ENCODE data around the gene SERPINF2.
"Not testable (repeated sequence)": the region's sequence is repeated elsewhere in the genome, so short reads cannot be mapped to it uniquely, and the experiment has no call there.

SERPINF2 gene

DNA sequence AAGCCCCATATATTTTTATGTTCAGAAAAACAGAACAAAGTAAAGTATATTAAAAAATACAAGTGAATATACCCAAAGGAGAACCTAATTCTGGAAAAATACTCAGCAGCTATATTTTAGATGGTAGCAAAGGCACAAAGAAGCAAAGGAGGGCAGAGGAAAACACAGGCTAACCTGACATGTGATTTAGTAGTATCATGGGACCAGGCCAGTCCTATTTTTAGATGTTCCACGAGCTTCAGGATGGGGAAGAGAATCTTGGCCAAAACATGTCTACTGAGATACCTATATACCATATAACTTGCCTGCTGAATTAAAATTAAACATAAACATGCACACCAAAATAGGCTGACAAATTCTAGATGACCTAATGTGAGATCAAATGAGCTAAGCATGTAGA is 54.1 kb downstream of the SERPINF2 start:
- TF ChIP-seq, protein P1, sequence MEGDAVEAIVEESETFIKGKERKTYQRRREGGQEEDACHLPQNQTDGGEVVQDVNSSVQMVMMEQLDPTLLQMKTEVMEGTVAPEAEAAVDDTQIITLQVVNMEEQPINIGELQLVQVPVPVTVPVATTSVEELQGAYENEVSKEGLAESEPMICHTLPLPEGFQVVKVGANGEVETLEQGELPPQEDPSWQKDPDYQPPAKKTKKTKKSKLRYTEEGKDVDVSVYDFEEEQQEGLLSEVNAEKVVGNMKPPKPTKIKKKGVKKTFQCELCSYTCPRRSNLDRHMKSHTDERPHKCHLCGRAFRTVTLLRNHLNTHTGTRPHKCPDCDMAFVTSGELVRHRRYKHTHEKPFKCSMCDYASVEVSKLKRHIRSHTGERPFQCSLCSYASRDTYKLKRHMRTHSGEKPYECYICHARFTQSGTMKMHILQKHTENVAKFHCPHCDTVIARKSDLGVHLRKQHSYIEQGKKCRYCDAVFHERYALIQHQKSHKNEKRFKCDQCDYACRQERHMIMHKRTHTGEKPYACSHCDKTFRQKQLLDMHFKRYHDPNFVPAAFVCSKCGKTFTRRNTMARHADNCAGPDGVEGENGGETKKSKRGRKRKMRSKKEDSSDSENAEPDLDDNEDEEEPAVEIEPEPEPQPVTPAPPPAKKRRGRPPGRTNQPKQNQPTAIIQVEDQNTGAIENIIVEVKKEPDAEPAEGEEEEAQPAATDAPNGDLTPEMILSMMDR (IDR thresholded peaks at IDR 0.05): no peak
- H3K27ac ChIP-seq: peak overlapping the region; percentile 47 to 69
- no peak overlapping the region for H3K4me3 ChIP-seq
- no peak for DNase-seq (ENCODE audit: low spot score)

DNA sequence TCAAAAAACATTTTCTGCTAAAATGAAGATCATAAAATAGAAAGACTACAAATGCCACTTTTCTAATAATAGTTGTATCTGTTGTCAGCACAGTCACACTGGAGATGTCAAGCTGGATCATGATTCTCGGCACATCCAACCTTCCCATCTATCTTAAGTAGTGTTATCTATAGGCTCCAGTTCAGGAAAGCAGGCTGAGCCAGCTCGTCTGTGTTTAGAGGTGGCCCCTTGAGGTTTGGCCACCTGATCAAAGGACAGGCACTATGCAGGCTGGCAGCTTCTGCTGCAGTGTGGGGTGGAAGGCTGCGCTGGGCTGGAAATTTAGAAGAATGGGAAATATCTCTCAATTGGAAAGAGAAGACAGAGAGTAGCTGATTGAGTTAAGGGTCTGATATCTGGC is 54.7 kb downstream of the SERPINF2 start:
- H3K27ac ChIP-seq: peak overlapping the region; percentile 47 to 69
- TF ChIP-seq, protein P1 (IDR thresholded peaks at IDR 0.05): no peak
- DNase-seq (ENCODE audit: low spot score): no peak
- no peak overlapping the region for H3K4me3 ChIP-seq

DNA sequence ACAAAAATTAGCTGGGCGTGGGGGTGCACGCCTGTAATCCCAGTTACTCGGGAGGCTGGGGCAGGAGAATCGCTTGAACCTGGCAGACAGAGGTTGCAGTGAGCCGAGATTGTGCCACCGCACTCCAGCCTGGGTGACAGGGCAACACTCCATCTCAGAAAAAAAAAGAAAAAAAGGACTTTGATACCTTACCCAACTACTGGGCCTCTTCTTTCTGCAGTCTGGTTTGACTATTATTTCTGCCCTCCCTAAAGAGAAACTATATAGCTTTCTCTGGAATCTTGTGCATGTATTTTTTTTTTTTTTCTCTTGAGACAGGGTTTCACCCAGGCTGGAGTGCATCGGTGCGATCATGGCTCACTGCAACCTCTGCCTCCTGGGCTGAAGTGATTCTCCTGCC is 55.2 kb downstream of the SERPINF2 start:
- not testable (repeated sequence) for H3K27ac ChIP-seq; H3K4me3 ChIP-seq; DNase-seq (ENCODE audit: low spot score)

DNA sequence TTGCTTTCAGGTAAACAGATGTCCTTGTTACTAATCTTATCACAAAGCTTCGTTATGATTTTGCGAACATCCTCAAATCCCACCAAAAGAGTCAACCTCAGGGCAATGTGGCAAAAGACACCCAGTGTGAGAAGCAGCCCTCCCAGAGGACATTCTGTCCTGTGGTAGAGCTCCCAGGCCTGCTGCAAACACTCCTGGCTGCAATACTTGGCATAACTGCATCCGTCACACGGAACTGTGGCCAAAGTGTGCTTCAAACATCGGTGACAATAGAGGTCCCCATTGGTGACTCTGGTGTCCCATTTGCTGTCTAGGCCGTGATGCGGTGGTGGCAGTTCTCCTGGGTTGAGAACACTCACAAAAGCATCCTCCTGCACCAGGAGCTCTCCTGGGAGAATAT is 57.6 kb downstream of the SERPINF2 start:
- TF ChIP-seq, protein P1 (IDR thresholded peaks at IDR 0.05): no peak
- no peak for DNase-seq (ENCODE audit: low spot score)
- H3K27ac ChIP-seq: no peak overlapping the region
- H3K4me3 ChIP-seq: no peak overlapping the region

DNA sequence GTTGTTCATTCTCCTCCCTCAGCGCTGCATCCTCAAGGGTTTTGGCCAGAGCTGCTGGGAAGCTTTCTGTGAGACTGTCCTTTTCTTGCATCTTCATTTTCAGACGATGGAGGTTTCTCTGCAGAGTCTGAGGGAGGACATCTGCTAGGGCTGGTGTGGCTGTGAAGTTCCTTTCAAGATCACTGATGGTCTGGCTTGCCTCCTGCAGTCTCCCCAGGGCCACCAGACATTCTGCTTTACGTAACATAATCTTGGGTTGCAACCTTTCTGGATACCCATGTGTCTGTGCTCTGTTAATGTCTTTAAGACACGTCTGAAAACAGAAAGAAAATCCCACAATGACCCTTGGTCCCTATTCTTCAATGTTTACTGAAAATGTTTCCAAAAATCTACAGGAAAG is 58.0 kb downstream of the SERPINF2 start:
- DNase-seq (ENCODE audit: low spot score): no peak
- TF ChIP-seq, protein P1 (IDR thresholded peaks at IDR 0.05): no peak
- no peak overlapping the region for H3K27ac ChIP-seq
- H3K4me3 ChIP-seq: no peak overlapping the region

DNA sequence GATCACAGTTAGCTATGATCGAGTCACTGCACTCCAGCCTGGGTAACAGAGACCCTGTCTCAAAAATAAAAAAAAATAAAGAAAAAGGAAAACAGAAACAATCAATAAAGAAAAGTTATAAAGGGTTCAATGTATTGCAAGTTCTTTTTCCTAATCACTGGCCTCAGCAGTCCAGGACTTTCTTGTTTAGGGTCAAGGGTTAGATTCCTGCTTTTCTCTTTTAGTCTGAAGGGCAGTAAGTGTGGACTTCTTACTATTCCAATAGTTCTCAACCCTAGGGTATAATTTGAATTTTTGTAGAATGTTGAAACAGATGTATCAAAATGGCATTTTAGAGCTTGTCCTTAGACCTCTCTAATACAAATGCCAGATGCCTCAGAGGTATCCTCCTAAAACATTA is 59.8 kb downstream of the SERPINF2 start:
- Histone ChIP-seq H3K27ac (no peak overlapping the region), H3K4me3 (no peak overlapping the region)
- TF ChIP-seq, protein P1 (IDR thresholded peaks at IDR 0.05): no peak
- DNase-seq (ENCODE audit: low spot score): no peak

DNA sequence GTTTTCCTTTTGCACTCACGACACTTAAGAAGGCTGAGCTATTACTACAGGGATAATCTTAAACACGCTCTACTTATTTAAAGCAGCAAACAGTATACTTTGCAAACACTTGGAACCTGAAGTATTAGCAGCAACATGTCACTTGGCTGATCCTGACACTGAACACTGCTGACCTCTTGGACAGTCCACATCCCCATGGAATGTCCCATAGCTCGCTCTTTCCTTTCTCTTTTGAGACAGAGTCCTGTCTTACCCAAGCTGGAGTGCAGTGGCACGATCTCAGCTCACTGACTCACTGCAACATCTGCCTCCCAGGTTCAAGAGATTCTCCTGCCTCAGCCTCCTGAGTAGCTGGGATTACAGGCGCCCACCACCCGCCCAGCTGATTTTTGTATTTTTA is 60.6 kb downstream of the SERPINF2 start:
- TF ChIP-seq, protein P1 (IDR thresholded peaks at IDR 0.05): no peak
- no peak overlapping the region for H3K4me3 ChIP-seq
- peak; percentile 4 for DNase-seq (ENCODE audit: low spot score)
- H3K27ac ChIP-seq: no peak overlapping the region

Data from coronary artery (tissue), 2 donors.